CD4-positive, alpha-beta T cell treated with Interleukin-1 beta for 1 hour (primary cell): ENCODE data around the gene CD99L2.
A peak's percentile ranks its signal among the peaks of the same experiment; 100 is the strongest.

ENCODE experiments used
- DNase-seq, 2 donors: peaks; one replicate each; pipeline ENCODE4 v3.0.0-alpha.2; 2020 to 2022

CD99L2 gene

GRCh38 chrX:150779385-150779784 is 119.1 kb downstream of the CD99L2 start:
- DNase-seq = no peak

GRCh38 chrX:150777328-150777992 is 121.0 kb downstream of the CD99L2 start:
- DNase-seq = no peak

- DNase-seq = no peak
These were observed 122.7 kb downstream of the CD99L2 start for GRCh38 chrX:150775569-150776350.

- no peak for DNase-seq
These were observed 123.5 kb downstream of the CD99L2 start for GRCh38 chrX:150774798-150775568.

- no peak for DNase-seq
These were observed 124.8 kb downstream of the CD99L2 start for GRCh38 chrX:150773634-150774033.

GRCh38 chrX:150773117-150773516 is 125.4 kb downstream of the CD99L2 start:
- DNase-seq = no peak

GRCh38 chrX:150772150-150772970 is 126.1 kb downstream of the CD99L2 start:
- peak; percentile 64 for DNase-seq

GRCh38 chrX:150771116-150771515 is 127.4 kb downstream of the CD99L2 start:
- DNase-seq = no peak

- no peak for DNase-seq
These were observed 127.8 kb downstream of the CD99L2 start for GRCh38 chrX:150770623-150771022.

- no peak for DNase-seq
These were observed 129.1 kb downstream of the CD99L2 start for GRCh38 chrX:150769408-150769807.

- DNase-seq = no peak
These were observed 129.8 kb downstream of the CD99L2 start for GRCh38 chrX:150768580-150769190.

- DNase-seq = no peak
These were observed 130.4 kb downstream of the CD99L2 start for GRCh38 chrX:150768132-150768485.

GRCh38 chrX:150767475-150768131 is 130.9 kb downstream of the CD99L2 start:
- DNase-seq = peak in 1 of 2 donors; percentile 14

- DNase-seq = no peak
These were observed 131.4 kb downstream of the CD99L2 start for GRCh38 chrX:150767045-150767395.

- DNase-seq = no peak
These were observed 132.0 kb downstream of the CD99L2 start for GRCh38 chrX:150766351-150767044.

GRCh38 chrX:150765782-150766350 is 132.6 kb downstream of the CD99L2 start:
- no peak for DNase-seq

GRCh38 chrX:150765237-150765636 is 133.2 kb downstream of the CD99L2 start:
- no peak for DNase-seq

- no peak for DNase-seq
These were observed 134.7 kb downstream of the CD99L2 start for GRCh38 chrX:150763810-150764209.

GRCh38 chrX:150763303-150763797 is 135.1 kb downstream of the CD99L2 start:
- no peak for DNase-seq
